NCI-H2029 (cell line): ENCODE data around the gene RBMX.

Experiments used
- DNase-seq: peaks from one replicate; lab custom pipeline; 2025; lab: John Stamatoyannopoulos, UW

The RBMX gene

DNA sequence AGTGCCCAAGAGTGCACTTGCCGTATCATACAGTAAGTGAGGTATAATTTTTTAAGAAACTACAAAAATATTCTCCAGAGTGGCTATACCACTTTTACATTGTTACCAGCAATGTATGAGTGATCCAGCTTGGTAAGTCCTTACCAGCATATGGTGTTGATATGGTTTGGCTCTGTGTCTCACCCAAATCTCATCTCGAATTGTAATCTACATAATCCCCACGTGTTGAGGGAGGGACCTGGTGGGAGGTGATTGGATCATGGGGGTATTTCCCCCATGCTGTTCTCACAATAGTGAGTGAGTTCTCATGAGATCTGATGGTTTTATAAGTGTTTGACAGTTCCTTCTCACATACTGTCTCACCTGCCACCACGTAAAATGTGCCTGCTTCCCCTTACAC lies 44.8 kb downstream of the RBMX start:
- DNase-seq, result no peak

GRCh38 chrX:136829413-136829812 lies 51.1 kb downstream of the RBMX start:
- DNase-seq, result no peak

GRCh38 chrX:136828830-136829229 lies 51.7 kb downstream of the RBMX start:
- no peak for DNase-seq

DNA sequence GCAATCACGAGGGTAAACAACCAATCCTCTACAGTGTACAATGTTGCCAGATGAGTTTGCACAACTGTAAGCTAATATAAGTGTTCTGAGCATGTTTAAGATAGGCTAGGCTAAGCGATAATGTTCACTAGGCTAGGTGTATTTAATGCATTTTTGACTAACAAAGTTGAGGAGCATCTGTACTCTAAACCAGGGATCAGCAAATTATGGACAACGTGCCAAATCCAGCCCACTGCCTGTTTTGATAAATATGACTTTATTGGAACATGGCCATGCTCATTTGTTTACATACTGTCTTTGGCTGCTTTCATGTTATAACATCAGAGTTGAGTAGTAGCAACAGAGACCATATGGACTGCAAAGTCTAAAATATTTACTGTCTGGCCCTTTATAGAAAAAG lies 53.5 kb downstream of the RBMX start:
- DNase-seq, result peak; percentile 35

DNA sequence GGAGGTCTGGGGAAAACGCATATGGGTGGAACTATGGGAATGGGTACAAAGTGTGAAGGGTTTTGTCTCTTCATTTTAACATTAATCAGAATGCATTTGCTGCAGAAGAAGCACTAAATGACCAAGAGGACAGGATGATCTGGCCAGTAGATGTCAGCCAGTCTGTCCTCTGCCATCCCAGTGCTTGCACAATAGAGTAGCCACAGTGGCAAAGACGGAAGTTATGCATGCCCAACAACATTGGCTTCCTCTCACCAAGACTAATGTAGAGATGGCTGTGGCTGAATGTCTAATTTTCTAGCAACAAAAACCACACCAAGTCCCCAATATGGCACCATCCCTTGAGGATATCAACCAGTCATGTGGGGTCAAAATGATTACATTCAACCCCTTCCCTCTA lies 54.8 kb downstream of the RBMX start:
- no peak for DNase-seq
